DND-41 (cell line): ENCODE results near the gene SUB1.

ENCODE experiments used
- ATAC-seq: fragments of 200-7000 bp; cut with Tn5 transposase; 3 replicates; pipeline ENCODE4 v1.9.1; 2021; ENCODE audit warnings: low read depth; ENCODE audit not compliant: insufficient read depth
- DNase-seq: peaks from one replicate; pipeline ENCODE4 v3.0.0-alpha.2; 2020
- H2AFZ ChIP-seq: 2 replicates; pipeline ENCODE4 v1.6.0; 2012; ENCODE audit warnings: low read depth, low read length
- H3K27ac ChIP-seq: 2 replicates; pipeline ENCODE4 v1.5.1; 2012; ENCODE audit warnings: low read length, inconsistent platforms
- H3K27me3 ChIP-seq: fragments of 200-600 bp; sonication (generic); 2 replicates; pipeline ENCODE4 v1.6.0; 2012; ENCODE audit warnings: low read length, mild to moderate bottlenecking, inconsistent platforms; ENCODE audit not compliant: insufficient read depth, poor library complexity
- H3K36me3 ChIP-seq: 2 replicates; pipeline ENCODE4 v1.5.1; 2012; ENCODE audit warnings: low read length, inconsistent platforms; ENCODE audit not compliant: insufficient read depth
- H3K4me1 ChIP-seq: 2 replicates; pipeline ENCODE4 v1.5.1; 2012; ENCODE audit warnings: mild to moderate bottlenecking, low read length; ENCODE audit not compliant: insufficient read depth
- H3K4me2 ChIP-seq: 2 replicates; pipeline ENCODE4 v1.6.0; 2012; ENCODE audit warnings: mild to moderate bottlenecking, moderate library complexity, low read length, inconsistent platforms; ENCODE audit not compliant: insufficient read depth
- H3K4me3 ChIP-seq, 2 experiments: fragments of 200-600 bp in 1 of 2; shearing (Covaris generic) in 1 of 2; 2 replicates each; pipeline ENCODE4 v1.5.1; 2012 to 2016; ENCODE audit warnings: inconsistent platforms in 2 of 2, low read length in 2 of 2, mild to moderate bottlenecking in 2 of 2, low read depth in 1 of 2, moderate library complexity in 1 of 2
- H3K79me2 ChIP-seq: 2 replicates; pipeline ENCODE4 v1.6.0; 2012; ENCODE audit warnings: low read length, inconsistent platforms; ENCODE audit not compliant: insufficient read depth
- H3K9ac ChIP-seq: 2 replicates; pipeline ENCODE4 v1.6.0; 2012; ENCODE audit warnings: low read depth, mild to moderate bottlenecking, inconsistent platforms, low read length, moderate library complexity
- H3K9me3 ChIP-seq: 2 replicates; pipeline ENCODE4 v1.5.1; 2012; ENCODE audit warnings: low read length, moderate library complexity, mild to moderate bottlenecking, inconsistent platforms; ENCODE audit not compliant: insufficient read depth, severe bottlenecking
- H4K20me1 ChIP-seq: 2 replicates; pipeline ENCODE4 v1.6.0; 2012; ENCODE audit warnings: low read length; ENCODE audit not compliant: insufficient read depth
- CTCF ChIP-seq: IDR thresholded peaks from 2 replicates; pipeline ENCODE4 v1.5.1; 2012; ENCODE audit warnings: borderline replicate concordance, low read length, moderate library complexity, mild to moderate bottlenecking; ENCODE audit not compliant: poor library complexity, severe bottlenecking; ENCODE audit errors: extremely low read depth
- EZH2 ChIP-seq: IDR thresholded peaks from 3 replicates; pipeline ENCODE4 v1.6.1; 2012; ENCODE audit warnings: borderline replicate concordance, low read depth, mild to moderate bottlenecking, moderate library complexity, low read length, inconsistent platforms; ENCODE audit not compliant: severe bottlenecking

SUB1 gene

GRCh38 chr5:32642276-32643002, 57.1 kb downstream of the SUB1 start:
- no peak for TF ChIP-seq CTCF
- no peak for TF ChIP-seq EZH2
- H3K9ac ChIP-seq: no peak overlapping the region
- no peak for DNase-seq
- H3K27ac ChIP-seq: no peak overlapping the region
- H2AFZ ChIP-seq: no peak overlapping the region
- H3K4me3 ChIP-seq: no peak overlapping the region
- H3K27me3 ChIP-seq: no peaks in the 10 kb centered on the region
- no peaks in the 10 kb centered on the region for H3K36me3 ChIP-seq
- H3K4me1 ChIP-seq: no peaks in the 10 kb centered on the region
- no peaks in the 10 kb centered on the region for H3K9me3 ChIP-seq
- H3K4me2 ChIP-seq: no peak overlapping the region
- H3K79me2 ChIP-seq: no peaks in the 10 kb centered on the region
- no peak for ATAC-seq
- H4K20me1 ChIP-seq: no peaks in the 10 kb centered on the region

GRCh38 chr5:32645246-32645645, 59.9 kb downstream of the SUB1 start:
- no peaks in the 10 kb centered on the region for H3K27me3 ChIP-seq
- ATAC-seq (no peak), DNase-seq (no peak)
- H2AFZ ChIP-seq: no peak overlapping the region
- H3K36me3 ChIP-seq: no peaks in the 10 kb centered on the region
- H3K79me2 ChIP-seq: no peaks in the 10 kb centered on the region
- no peaks in the 10 kb centered on the region for H3K9me3 ChIP-seq
- no peak overlapping the region for H3K4me2 ChIP-seq
- no peak overlapping the region for H3K9ac ChIP-seq
- H3K27ac ChIP-seq: no peak overlapping the region
- TF ChIP-seq EZH2 (no peak), CTCF (no peak)
- H3K4me3 ChIP-seq: no peak overlapping the region
- H4K20me1 ChIP-seq: no peaks in the 10 kb centered on the region
- H3K4me1 ChIP-seq: no peaks in the 10 kb centered on the region

GRCh38 chr5:32646061-32646969, 61.0 kb downstream of the SUB1 start:
- Histone ChIP-seq H4K20me1 (no peaks in the 10 kb centered on the region), H3K4me3 (no peak overlapping the region), H3K36me3 (no peaks in the 10 kb centered on the region), H3K4me2 (no peak overlapping the region), H3K9ac (no peak overlapping the region), H3K27me3 (no peaks in the 10 kb centered on the region), H3K79me2 (no peaks in the 10 kb centered on the region), H2AFZ (no peak overlapping the region), H3K27ac (no peak overlapping the region), H3K4me1 (no peaks in the 10 kb centered on the region), H3K9me3 (no peaks in the 10 kb centered on the region)
- ATAC-seq (no peak), DNase-seq (no peak)
- TF ChIP-seq EZH2: no peak
- no peak for TF ChIP-seq CTCF
